OCI-LY7 (cell line): ENCODE results near the gene CASP5. TPM values are rescaled to one million over a fixed set of nuclear protein-coding genes. Genes with fewer than 3 reads are reported as not detected.

Source experiments
- BruUV-seq: library from RNA; stranded (reverse); fragments of 400-500 nt; replicated peaks from 2 replicates; lab custom pipeline; 2021; lab: Mats Ljungman, UMichigan
- CTCF ChIA-PET: fragments of 300-600 bp; sonication (Branson Sonifier 250); formaldehyde crosslinking; loops from one replicate; lab custom pipeline; 2022; ENCODE audit warnings: antibody characterized with exemption; ENCODE audit not compliant: unreplicated experiment; lab: Charles Lee
- POLR2A ChIA-PET: fragments of 300-600 bp; sonication (Branson Sonifier 250); formaldehyde crosslinking; loops from one replicate; lab custom pipeline; 2022; ENCODE audit warnings: antibody characterized with exemption; lab: Charles Lee
- DNase-seq: peaks from one replicate; pipeline ENCODE4 v3.0.0-alpha.2; 2015; ENCODE audit warnings: low spot score
- H2AFZ ChIP-seq: fragments of 200-600 bp; sonication (generic), shearing (Covaris generic); 2 replicates; pipeline ENCODE4 v1.6.1; 2014; ENCODE audit warnings: mild to moderate bottlenecking, antibody characterized with exemption, low read length, moderate library complexity
- H3K27ac ChIP-seq: fragments of 200-600 bp; sonication (generic); 2 replicates; pipeline ENCODE4 v1.5.1; 2014; ENCODE audit warnings: mixed run types, low read depth, mild to moderate bottlenecking, moderate library complexity, low read length, inconsistent platforms; ENCODE audit not compliant: poor library complexity, severe bottlenecking
- H3K36me3 ChIP-seq: fragments of 200-600 bp; sonication (generic); 2 replicates; pipeline ENCODE4 v1.6.1; 2014; ENCODE audit warnings: mild to moderate bottlenecking, antibody characterized with exemption, low read length, moderate library complexity, mixed read lengths; ENCODE audit not compliant: insufficient read depth
- H3K4me1 ChIP-seq: fragments of 200-600 bp; sonication (generic); 2 replicates; pipeline ENCODE4 v1.5.1; 2014; ENCODE audit warnings: mild to moderate bottlenecking, low read length; ENCODE audit not compliant: insufficient read depth, poor library complexity, severe bottlenecking
- H3K4me2 ChIP-seq: fragments of 200-600 bp; sonication (generic); 2 replicates; pipeline ENCODE4 v1.6.1; 2014; ENCODE audit warnings: mild to moderate bottlenecking, low read length
- H3K4me3 ChIP-seq: fragments of 200-600 bp; sonication (generic); 2 replicates; pipeline ENCODE4 v1.5.1; 2014; ENCODE audit warnings: mild to moderate bottlenecking, low read depth, low read length; ENCODE audit not compliant: poor library complexity, severe bottlenecking
- H3K79me2 ChIP-seq: fragments of 200-600 bp; sonication (generic); 2 replicates; pipeline ENCODE4 v1.6.1; 2016; ENCODE audit warnings: low read depth, mild to moderate bottlenecking, low read length, moderate library complexity, mixed read lengths; ENCODE audit not compliant: insufficient read depth
- H3K9me2 ChIP-seq: fragments of 200-600 bp; sonication (generic); 2 replicates; pipeline ENCODE4 v1.6.1; 2016; ENCODE audit warnings: mild to moderate bottlenecking, low read length, mixed read lengths; ENCODE audit not compliant: insufficient read depth
- H3K9me3 ChIP-seq: fragments of 200-600 bp; sonication (generic); 2 replicates; pipeline ENCODE4 v1.6.1; 2014; ENCODE audit warnings: mild to moderate bottlenecking, mixed run types, low read length, mixed read lengths
- H4K20me1 ChIP-seq: fragments of 200-600 bp; sonication (generic); 2 replicates; pipeline ENCODE4 v1.6.1; 2014; ENCODE audit warnings: mild to moderate bottlenecking, antibody characterized with exemption, low read length, moderate library complexity, mixed read lengths; ENCODE audit not compliant: insufficient read depth
- EZH2phosphoT487 ChIP-seq: fragments of 200-600 bp; sonication (generic); IDR thresholded peaks from 2 replicates; pipeline ENCODE4 v1.6.1; 2018; ENCODE audit warnings: low read depth, borderline replicate concordance, mild to moderate bottlenecking, mixed run types, antibody characterized with exemption, low read length, moderate library complexity, mixed read lengths
- intact Hi-C: fragments of 100-400 bp; cut with micrococcal nuclease; formaldehyde crosslinking; loops from one replicate; pipeline ENCODE4 v1.10.0; 2022; ENCODE audit not compliant: unreplicated experiment
- total RNA-seq, 2 experiments: library from RNA; depleted of rRNA in 1 of 2; stranded (reverse); fragments of >200 nt in 1 of 2; shearing (Covaris generic) in 1 of 2; gene quantifications; 2 replicates each; pipeline ENCODE4 v1.2.3, GENCODE V29; 2014 to 2022
- TF ChIP-seq, protein P1 (sequence below): fragments of 200-600 bp; sonication (generic); conservative IDR thresholded peaks from 2 replicates; pipeline ENCODE4 v1.5.1; 2014; ENCODE audit warnings: mild to moderate bottlenecking, antibody characterized with exemption, low read length, moderate library complexity, mixed read lengths

Gene CASP5
- total RNA-seq, 2 experiments from 2014 or later, result not detected

GRCh38 chr11:105007463-105007862 lies 15.5 kb downstream of the CASP5 start:
- no peaks in the 10 kb centered on the region for H3K79me2 ChIP-seq
- H3K36me3 ChIP-seq, result no peaks in the 10 kb centered on the region
- H3K9me2 ChIP-seq, result no peaks in the 10 kb centered on the region
- ChIA-PET POLR2A (interaction anchor here (0.7 kb wide), 1 partner anchor 1594 kb away, joined by 3 read pairs; no protein-coding TSS in a partner anchor), CTCF (no interaction called here)
- no peak overlapping the region for H3K4me2 ChIP-seq
- no peak for DNase-seq
- no peak for TF ChIP-seq EZH2phosphoT487
- TF ChIP-seq, protein P1, sequence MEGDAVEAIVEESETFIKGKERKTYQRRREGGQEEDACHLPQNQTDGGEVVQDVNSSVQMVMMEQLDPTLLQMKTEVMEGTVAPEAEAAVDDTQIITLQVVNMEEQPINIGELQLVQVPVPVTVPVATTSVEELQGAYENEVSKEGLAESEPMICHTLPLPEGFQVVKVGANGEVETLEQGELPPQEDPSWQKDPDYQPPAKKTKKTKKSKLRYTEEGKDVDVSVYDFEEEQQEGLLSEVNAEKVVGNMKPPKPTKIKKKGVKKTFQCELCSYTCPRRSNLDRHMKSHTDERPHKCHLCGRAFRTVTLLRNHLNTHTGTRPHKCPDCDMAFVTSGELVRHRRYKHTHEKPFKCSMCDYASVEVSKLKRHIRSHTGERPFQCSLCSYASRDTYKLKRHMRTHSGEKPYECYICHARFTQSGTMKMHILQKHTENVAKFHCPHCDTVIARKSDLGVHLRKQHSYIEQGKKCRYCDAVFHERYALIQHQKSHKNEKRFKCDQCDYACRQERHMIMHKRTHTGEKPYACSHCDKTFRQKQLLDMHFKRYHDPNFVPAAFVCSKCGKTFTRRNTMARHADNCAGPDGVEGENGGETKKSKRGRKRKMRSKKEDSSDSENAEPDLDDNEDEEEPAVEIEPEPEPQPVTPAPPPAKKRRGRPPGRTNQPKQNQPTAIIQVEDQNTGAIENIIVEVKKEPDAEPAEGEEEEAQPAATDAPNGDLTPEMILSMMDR, result no peak
- H3K4me3 ChIP-seq, result no peak overlapping the region
- no peak overlapping the region for H2AFZ ChIP-seq
- no peak overlapping the region for H3K27ac ChIP-seq
- no peaks in the 10 kb centered on the region for H3K9me3 ChIP-seq
- intact Hi-C loops, result no loop called here
- no peaks in the 10 kb centered on the region for H3K4me1 ChIP-seq
- no TSS peak for BruUV-seq
- H4K20me1 ChIP-seq, result no peaks in the 10 kb centered on the region

DNA sequence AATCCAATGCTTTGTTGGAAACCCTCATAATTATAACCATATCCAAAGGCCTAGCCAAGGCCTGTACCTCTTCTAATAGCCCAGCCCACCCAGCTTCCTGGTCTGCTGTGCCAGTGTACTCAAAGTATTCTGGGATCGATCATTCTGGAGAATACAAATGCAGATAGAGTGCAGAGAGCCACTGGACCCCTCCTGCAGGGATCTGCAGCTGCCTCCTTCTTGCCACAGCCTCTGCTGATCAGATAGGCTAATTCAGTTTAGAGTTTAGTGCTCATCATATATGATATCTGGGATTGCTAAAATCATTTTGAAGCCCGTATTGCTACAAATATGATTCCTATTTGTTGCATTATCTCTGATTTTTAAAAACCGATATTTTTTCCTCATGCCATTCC lies 17.5 kb downstream of the CASP5 start:
- BruUV-seq, result no TSS peak
- Histone ChIP-seq H4K20me1 (no peaks in the 10 kb centered on the region), H3K79me2 (no peaks in the 10 kb centered on the region), H3K9me3 (no peaks in the 10 kb centered on the region), H3K36me3 (no peaks in the 10 kb centered on the region; the same call in 1 of the 2 replicates), H3K4me3 (no peak overlapping the region), H3K4me2 (no peak overlapping the region), H3K4me1 (no peaks in the 10 kb centered on the region), H3K27ac (no peak overlapping the region), H3K9me2 (no peaks in the 10 kb centered on the region), H2AFZ (no peak overlapping the region)
- ChIA-PET POLR2A (no interaction called here), CTCF (no interaction called here)
- no peak for TF ChIP-seq EZH2phosphoT487
- TF ChIP-seq, protein P1, result no peak
- no peak for DNase-seq
- intact Hi-C loops, result no loop called here

GRCh38 chr11:105004021-105004420 lies 18.9 kb downstream of the CASP5 start:
- ChIA-PET CTCF (no interaction called here), POLR2A (no interaction called here)
- H3K79me2 ChIP-seq, result no peaks in the 10 kb centered on the region
- BruUV-seq, result no TSS peak
- H2AFZ ChIP-seq, result no peak overlapping the region
- intact Hi-C loops, result no loop called here
- no peak for TF ChIP-seq EZH2phosphoT487
- TF ChIP-seq, protein P1, result no peak
- H3K4me3 ChIP-seq, result no peak overlapping the region
- DNase-seq, result no peak
- H3K36me3 ChIP-seq, result no peaks in the 10 kb centered on the region; the same call in 1 of the 2 replicates
- no peaks in the 10 kb centered on the region for H3K4me1 ChIP-seq
- no peaks in the 10 kb centered on the region for H3K9me3 ChIP-seq
- no peak overlapping the region for H3K27ac ChIP-seq
- no peaks in the 10 kb centered on the region for H4K20me1 ChIP-seq
- no peaks in the 10 kb centered on the region for H3K9me2 ChIP-seq
- no peak overlapping the region for H3K4me2 ChIP-seq
